Gastroesophageal sphincter (tissue), 3 donors: ENCODE results near the gene RNF7.

Experiments
- EP300 ChIP-seq: sonication (generic); formaldehyde crosslinking; IDR thresholded peaks from one replicate; pipeline ENCODE4 v1.6.1; 2017; ENCODE audit warnings: antibody characterized with exemption, mild to moderate bottlenecking
- POLR2A ChIP-seq, 2 donors: fragments of 450-650 bp; IDR thresholded peaks; one replicate each; pipeline ENCODE4 v1.6.1; 2017; ENCODE audit warnings: antibody characterized with exemption in 2 of 2, mild to moderate bottlenecking in 2 of 2, moderate library complexity in 1 of 2
- POLR2AphosphoS5 ChIP-seq: sonication (generic); formaldehyde crosslinking; IDR thresholded peaks from one replicate; pipeline ENCODE4 v1.6.1; 2017; ENCODE audit warnings: antibody characterized with exemption
- TF ChIP-seq, protein P1 (sequence below), 4 experiments: fragments of 200-600 bp in 2 of 4; fragments of 450-650 bp in 2 of 4; sonication (generic) in 1 of 4; IDR thresholded peaks; one replicate each; pipeline ENCODE4 v1.5.1; 2017 to 2019; ENCODE audit warnings: antibody characterized with exemption in 4 of 4, mild to moderate bottlenecking in 2 of 4, moderate library complexity in 2 of 4

DNA sequence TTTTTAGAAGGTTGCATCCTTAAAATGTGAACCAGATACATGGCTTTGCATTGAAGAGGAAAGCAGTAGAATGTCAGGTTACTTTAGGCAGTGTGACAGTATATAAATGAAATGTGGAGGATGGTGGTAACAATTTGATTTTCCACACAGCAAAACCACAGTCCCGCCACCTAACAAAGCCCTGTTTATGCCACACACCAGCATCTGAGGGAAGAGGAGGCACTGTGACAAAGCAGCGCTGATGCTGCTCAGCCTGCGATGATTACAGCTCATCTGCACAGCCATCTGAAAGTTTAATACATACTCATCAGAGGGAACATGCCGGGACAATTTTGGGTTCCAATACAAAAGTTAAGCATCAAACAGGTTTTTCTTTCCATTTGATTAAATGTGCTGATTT, 8.9 kb downstream of the RNF7 start:
- TF ChIP-seq, protein P1, sequence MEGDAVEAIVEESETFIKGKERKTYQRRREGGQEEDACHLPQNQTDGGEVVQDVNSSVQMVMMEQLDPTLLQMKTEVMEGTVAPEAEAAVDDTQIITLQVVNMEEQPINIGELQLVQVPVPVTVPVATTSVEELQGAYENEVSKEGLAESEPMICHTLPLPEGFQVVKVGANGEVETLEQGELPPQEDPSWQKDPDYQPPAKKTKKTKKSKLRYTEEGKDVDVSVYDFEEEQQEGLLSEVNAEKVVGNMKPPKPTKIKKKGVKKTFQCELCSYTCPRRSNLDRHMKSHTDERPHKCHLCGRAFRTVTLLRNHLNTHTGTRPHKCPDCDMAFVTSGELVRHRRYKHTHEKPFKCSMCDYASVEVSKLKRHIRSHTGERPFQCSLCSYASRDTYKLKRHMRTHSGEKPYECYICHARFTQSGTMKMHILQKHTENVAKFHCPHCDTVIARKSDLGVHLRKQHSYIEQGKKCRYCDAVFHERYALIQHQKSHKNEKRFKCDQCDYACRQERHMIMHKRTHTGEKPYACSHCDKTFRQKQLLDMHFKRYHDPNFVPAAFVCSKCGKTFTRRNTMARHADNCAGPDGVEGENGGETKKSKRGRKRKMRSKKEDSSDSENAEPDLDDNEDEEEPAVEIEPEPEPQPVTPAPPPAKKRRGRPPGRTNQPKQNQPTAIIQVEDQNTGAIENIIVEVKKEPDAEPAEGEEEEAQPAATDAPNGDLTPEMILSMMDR (IDR thresholded peaks at IDR 0.05), result no peak
- TF ChIP-seq EP300 (no peak), POLR2A (IDR thresholded peaks at IDR 0.05) (no peak), POLR2AphosphoS5 (no peak)
